GM21526 (cell line): ENCODE measurements around the gene APOA5.

ENCODE experiments used
- ATAC-seq: cut with Tn5 transposase; IDR thresholded peaks from one replicate; pipeline ENCODE4 v1.9.1; 2021; ENCODE audit warnings: moderate library complexity; ENCODE audit not compliant: unreplicated experiment, low FRiP score

Gene APOA5

GRCh38 chr11:116828632-116829524, 37.2 kb upstream of the APOA5 start:
- no peak for ATAC-seq

GRCh38 chr11:116827461-116827860, 35.8 kb upstream of the APOA5 start:
- ATAC-seq, result no peak

- ATAC-seq, result no peak
Observed at GRCh38 chr11:116826751-116827431, 35.2 kb upstream of the APOA5 start.

GRCh38 chr11:116825854-116826750, 34.4 kb upstream of the APOA5 start:
- no peak for ATAC-seq

- no peak for ATAC-seq
Observed at GRCh38 chr11:116825434-116825833, 33.8 kb upstream of the APOA5 start.

GRCh38 chr11:116823031-116823843, 31.6 kb upstream of the APOA5 start, which contains the start of gene APOA4:
TSS of gene APOA4 (minus strand) at chr11:116823304. CDS start at chr11:116823191, 113 bp downstream.
- no peak for ATAC-seq

GRCh38 chr11:116822575-116822974, 30.9 kb upstream of the APOA5 start:
- ATAC-seq, result no peak

GRCh38 chr11:116821050-116821918, 29.6 kb upstream of the APOA5 start:
- ATAC-seq, result no peak

GRCh38 chr11:116819049-116819448, 27.4 kb upstream of the APOA5 start:
- ATAC-seq, result no peak

GRCh38 chr11:116814502-116814901, 22.8 kb upstream of the APOA5 start:
- ATAC-seq, result no peak

GRCh38 chr11:116813781-116814471, 22.2 kb upstream of the APOA5 start:
- ATAC-seq, result no peak

GRCh38 chr11:116813170-116813569, 21.5 kb upstream of the APOA5 start:
- ATAC-seq, result no peak

- ATAC-seq, result no peak
Observed at GRCh38 chr11:116812109-116812508, 20.4 kb upstream of the APOA5 start.

- ATAC-seq, result no peak
Observed at GRCh38 chr11:116811194-116811593, 19.5 kb upstream of the APOA5 start.

GRCh38 chr11:116808262-116809175, 16.8 kb upstream of the APOA5 start:
- ATAC-seq, result no peak

GRCh38 chr11:116807601-116808261, 16.1 kb upstream of the APOA5 start:
- ATAC-seq, result no peak

GRCh38 chr11:116804001-116804400, 12.3 kb upstream of the APOA5 start:
- ATAC-seq, result no peak
